Thoracic aorta (tissue), 2 donors: ENCODE measurements around the gene DNAAF3. TPM values are rescaled to one million over a fixed set of nuclear protein-coding genes. Genes with fewer than 3 reads are reported as not detected.

Source experiments
- ATAC-seq: fragments of 150-250 bp; one replicate; pipeline ENCODE4 v1.8.0; 2017; ENCODE audit warnings: low read depth; ENCODE audit not compliant: insufficient number of reproducible peaks, low FRiP score
- DNase-seq: peaks from one replicate; pipeline ENCODE4 v3.0.0-alpha.2; 2020; ENCODE audit warnings: low spot score
- H3K27ac ChIP-seq, 2 donors: fragments of 200-600 bp; sonication (generic); 1 replicate in 1 of 2; 2 replicates in 1 of 2; pipeline ENCODE4 v1.5.1; 2016; ENCODE audit warnings: mild to moderate bottlenecking in 2 of 2, moderate library complexity in 2 of 2
- H3K27me3 ChIP-seq: fragments of 200-600 bp; sonication (generic); replicated peaks from 2 replicates; pipeline ENCODE4 v1.6.0; 2016; ENCODE audit warnings: mild to moderate bottlenecking; ENCODE audit not compliant: insufficient read depth
- H3K36me3 ChIP-seq: fragments of 200-600 bp; sonication (generic); one replicate; pipeline ENCODE4 v1.5.1; 2016
- H3K4me1 ChIP-seq, 2 donors: fragments of 200-600 bp; sonication (generic); 1 replicate in 1 of 2; 2 replicates in 1 of 2; pipeline versions ENCODE4 v1.5.1 to v1.6.0; 2016; ENCODE audit warnings: low read depth in 2 of 2, mild to moderate bottlenecking in 1 of 2; ENCODE audit not compliant: control insufficient read depth in 1 of 2
- H3K4me3 ChIP-seq: fragments of 200-600 bp; sonication (generic); 2 replicates; pipeline ENCODE4 v1.5.1; 2016; ENCODE audit warnings: mild to moderate bottlenecking
- H3K9me3 ChIP-seq: fragments of 200-600 bp; sonication (generic); 2 replicates; pipeline ENCODE4 v1.5.1; 2016
- total RNA-seq, 2 donors: library from RNA; depleted of rRNA; stranded (reverse); fragments of >200 nt; gene quantifications; one replicate each; pipeline versions ENCODE4 v1.1.0 to v1.2.3, GENCODE V29; 2016
- TF ChIP-seq, protein P1 (sequence below): fragments of 200-600 bp; sonication (generic); IDR thresholded peaks from one replicate; pipeline ENCODE4 v1.5.1; 2019; ENCODE audit warnings: antibody characterized with exemption

Gene DNAAF3
- not detected for total RNA-seq

DNA sequence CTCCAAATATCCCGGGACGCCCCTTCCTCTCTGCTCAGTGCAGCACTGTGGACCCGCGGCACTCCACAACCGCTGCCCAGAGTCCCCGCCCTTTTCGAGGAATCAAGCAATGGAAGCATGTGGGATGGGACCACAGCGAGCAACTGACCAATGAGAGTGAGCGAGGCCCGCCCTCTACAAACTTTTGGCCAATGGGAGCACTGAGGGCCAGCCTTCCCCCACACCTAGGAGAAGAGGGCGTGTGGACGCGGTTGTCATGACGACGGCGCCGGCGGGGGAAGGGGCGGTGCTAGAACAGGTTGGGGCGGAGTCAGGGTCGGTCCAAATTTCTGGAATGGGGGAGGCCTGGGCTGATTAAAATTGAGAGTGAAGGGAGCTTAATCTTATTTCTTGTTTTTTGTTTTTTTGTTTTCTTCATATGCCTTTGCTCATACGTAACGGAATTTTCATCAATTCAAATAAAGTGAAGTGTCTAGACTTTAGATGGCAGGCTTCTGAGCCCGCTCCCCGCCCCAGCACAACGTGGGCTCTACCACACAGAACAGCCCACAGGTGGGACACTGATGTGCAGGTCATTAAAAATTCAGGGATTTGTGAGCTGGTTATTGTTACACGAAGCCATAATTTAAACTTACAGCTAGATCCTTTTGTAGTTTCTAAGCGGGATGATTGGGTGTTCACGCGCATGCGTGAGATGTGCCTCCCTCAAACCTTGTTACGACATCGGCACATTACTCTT, at the start of gene DNAAF3:
TSS of gene DNAAF3 (minus strand) at position 84 of the 739 bp plus-strand sequence. CDS start 200 bp downstream, outside the sequence.
- peaks cover 3 to 6% of the 10 kb centered on the region in 2 donors for H3K4me1 ChIP-seq
- no peak for ATAC-seq
- no peaks in the 10 kb centered on the region for H3K36me3 ChIP-seq
- H3K9me3 ChIP-seq: no peaks in the 10 kb centered on the region
- peak within 1 kb of the TSS in 1 of 2 donors; percentile 15 for H3K27ac ChIP-seq
- peak within 1 kb of the TSS; percentile 43 for H3K4me3 ChIP-seq
- H3K27me3 ChIP-seq: peaks cover 20% of the 10 kb centered on the region
- TF ChIP-seq, protein P1, sequence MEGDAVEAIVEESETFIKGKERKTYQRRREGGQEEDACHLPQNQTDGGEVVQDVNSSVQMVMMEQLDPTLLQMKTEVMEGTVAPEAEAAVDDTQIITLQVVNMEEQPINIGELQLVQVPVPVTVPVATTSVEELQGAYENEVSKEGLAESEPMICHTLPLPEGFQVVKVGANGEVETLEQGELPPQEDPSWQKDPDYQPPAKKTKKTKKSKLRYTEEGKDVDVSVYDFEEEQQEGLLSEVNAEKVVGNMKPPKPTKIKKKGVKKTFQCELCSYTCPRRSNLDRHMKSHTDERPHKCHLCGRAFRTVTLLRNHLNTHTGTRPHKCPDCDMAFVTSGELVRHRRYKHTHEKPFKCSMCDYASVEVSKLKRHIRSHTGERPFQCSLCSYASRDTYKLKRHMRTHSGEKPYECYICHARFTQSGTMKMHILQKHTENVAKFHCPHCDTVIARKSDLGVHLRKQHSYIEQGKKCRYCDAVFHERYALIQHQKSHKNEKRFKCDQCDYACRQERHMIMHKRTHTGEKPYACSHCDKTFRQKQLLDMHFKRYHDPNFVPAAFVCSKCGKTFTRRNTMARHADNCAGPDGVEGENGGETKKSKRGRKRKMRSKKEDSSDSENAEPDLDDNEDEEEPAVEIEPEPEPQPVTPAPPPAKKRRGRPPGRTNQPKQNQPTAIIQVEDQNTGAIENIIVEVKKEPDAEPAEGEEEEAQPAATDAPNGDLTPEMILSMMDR: no peak
- peak; percentile 42 for DNase-seq

DNA sequence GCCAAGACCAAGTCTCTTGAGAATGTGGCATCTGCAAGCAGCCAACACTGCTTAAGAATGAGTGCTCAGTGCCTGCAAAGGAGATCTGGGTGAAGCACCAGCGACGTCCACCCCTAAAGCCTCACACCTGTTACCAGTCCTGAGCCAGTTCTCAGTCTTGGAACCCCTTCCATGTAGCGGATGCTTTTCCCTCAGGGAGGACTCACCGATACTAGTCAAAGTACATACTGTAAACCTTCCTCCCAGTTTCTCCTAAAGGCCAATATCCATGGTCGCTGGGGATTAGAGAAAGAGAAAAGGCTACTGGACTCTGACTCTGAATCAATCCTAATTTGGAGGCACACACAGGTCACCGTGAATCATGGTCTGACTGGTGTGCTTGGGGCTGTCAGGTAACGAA, 47.1 kb upstream of the DNAAF3 start:
- ATAC-seq (no peak), DNase-seq (no peak)
- Histone ChIP-seq H3K36me3 (no peaks in the 10 kb centered on the region), H3K4me3 (no peak overlapping the region), H3K27me3 (no peaks in the 10 kb centered on the region), H3K9me3 (peaks cover 8% of the 10 kb centered on the region), H3K27ac (no peak overlapping the region), H3K4me1 (peaks cover 5 to 6% of the 10 kb centered on the region in 2 donors)
- TF ChIP-seq, protein P1: no peak

GRCh38 chr19:55212447-55212846, 46.0 kb upstream of the DNAAF3 start:
- Histone ChIP-seq H3K27ac (no peak overlapping the region), H3K4me1 (peaks cover 5 to 6% of the 10 kb centered on the region in 2 donors), H3K27me3 (no peaks in the 10 kb centered on the region), H3K36me3 (no peaks in the 10 kb centered on the region), H3K4me3 (no peak overlapping the region), H3K9me3 (peaks cover 8% of the 10 kb centered on the region)
- TF ChIP-seq, protein P1: no peak
- no peak for ATAC-seq
- no peak for DNase-seq

DNA sequence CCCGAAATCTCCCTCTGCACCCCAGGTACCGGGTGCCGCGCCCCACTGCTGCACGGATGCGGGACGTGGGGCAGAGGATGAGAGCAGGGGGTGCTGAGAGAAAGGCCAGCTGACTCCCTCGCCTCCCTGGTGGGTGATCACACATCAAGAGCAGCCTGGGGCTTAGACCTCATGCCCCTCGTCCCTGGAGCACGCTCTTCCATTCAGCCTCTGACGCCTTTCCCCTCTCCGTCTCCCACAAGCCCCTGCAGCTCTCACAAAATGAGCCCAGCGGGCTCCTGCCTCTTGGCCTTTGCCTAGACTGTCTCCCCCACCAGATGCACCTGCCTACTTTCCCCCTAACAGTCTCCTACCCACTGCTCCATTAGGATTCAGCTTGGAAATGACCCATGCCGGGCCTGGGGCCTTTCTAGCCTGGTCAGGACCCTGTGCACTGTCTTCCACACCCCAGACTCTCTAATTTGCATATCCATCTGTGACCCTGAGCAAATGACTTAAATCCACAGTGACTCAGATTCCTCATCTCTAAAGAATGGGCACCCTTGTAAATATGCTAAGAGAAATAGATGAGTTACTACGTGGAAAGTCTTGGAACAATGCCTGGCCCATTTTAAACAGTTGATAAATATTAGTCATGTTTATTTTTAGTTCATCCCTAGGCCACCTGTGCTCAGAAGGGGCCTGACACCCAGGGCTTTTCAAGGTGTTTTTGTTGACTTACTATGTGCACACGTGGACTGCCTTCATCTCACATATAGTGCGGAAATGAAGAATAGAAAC, 43.5 kb upstream of the DNAAF3 start:
- Histone ChIP-seq H3K4me1 (peaks cover 5 to 6% of the 10 kb centered on the region in 2 donors), H3K4me3 (no peak overlapping the region), H3K27ac (no peak overlapping the region), H3K27me3 (no peaks in the 10 kb centered on the region), H3K36me3 (no peaks in the 10 kb centered on the region), H3K9me3 (peaks cover 8% of the 10 kb centered on the region)
- ATAC-seq (no peak), DNase-seq (no peak)
- TF ChIP-seq, protein P1: no peak
